HepG2 (cell line): ENCODE results near the gene ETFA. TPM values are rescaled to one million over a fixed set of nuclear protein-coding genes. Genes with fewer than 3 reads are reported as not detected.

Experiments used
- ADNP ChIP-seq: sonication (generic); formaldehyde crosslinking; IDR thresholded peaks from 2 replicates; pipeline ENCODE4 v1.4.0; 2020; ENCODE audit warnings: missing genetic modification reagents
- CREB1 ChIP-seq, 2 experiments: fragments of 450-650 bp in 1 of 2; IDR thresholded peaks; 2 replicates each; pipeline ENCODE4 v1.6.1; 2016 to 2017; ENCODE audit warnings: control low read depth in 1 of 2, mild to moderate bottlenecking in 1 of 2, missing compliant biosample characterization in 1 of 2, missing genetic modification characterization in 1 of 2
- FOXC1 ChIP-seq: sonication (generic); formaldehyde crosslinking; IDR thresholded peaks from 2 replicates; pipeline ENCODE4 v1.8.0; 2022; ENCODE audit warnings: mild to moderate bottlenecking, missing genetic modification reagents, borderline replicate concordance
- MAFG ChIP-seq: sonication (generic); formaldehyde crosslinking; IDR thresholded peaks from 2 replicates; pipeline ENCODE4 v1.5.1; 2020; ENCODE audit warnings: mild to moderate bottlenecking, missing genetic modification reagents
- MYNN ChIP-seq: sonication (generic); formaldehyde crosslinking; IDR thresholded peaks from 2 replicates; pipeline ENCODE4 v1.4.0; 2020; ENCODE audit warnings: mild to moderate bottlenecking, low read depth, missing genetic modification reagents
- NFAT5 ChIP-seq: sonication (generic); formaldehyde crosslinking; IDR thresholded peaks from 2 replicates; pipeline ENCODE4 v1.4.0; 2020; ENCODE audit warnings: missing genetic modification reagents
- RXRA ChIP-seq: sonication (generic); formaldehyde crosslinking; IDR thresholded peaks from 2 replicates; pipeline ENCODE4 v1.5.1; 2020; ENCODE audit warnings: missing genetic modification reagents
- ZBTB7B ChIP-seq: sonication (generic); formaldehyde crosslinking; IDR thresholded peaks from 2 replicates; pipeline ENCODE4 v1.4.0; 2020; ENCODE audit warnings: missing genetic modification reagents
- ZNF121 ChIP-seq: sonication (generic); formaldehyde crosslinking; IDR thresholded peaks from 2 replicates; pipeline ENCODE4 v1.5.0; 2020; ENCODE audit warnings: mild to moderate bottlenecking, missing genetic modification reagents
- ZNF142 ChIP-seq: sonication (generic); formaldehyde crosslinking; IDR thresholded peaks from 2 replicates; pipeline ENCODE4 v1.4.0; 2020; ENCODE audit warnings: missing genetic modification reagents
- ZNF326 ChIP-seq: sonication (generic); formaldehyde crosslinking; IDR thresholded peaks from 2 replicates; pipeline ENCODE4 v1.4.0; 2020; ENCODE audit warnings: missing genetic modification reagents, borderline replicate concordance
- ZNF496 ChIP-seq: sonication (generic); formaldehyde crosslinking; IDR thresholded peaks from 2 replicates; pipeline ENCODE4 v1.8.1; 2023; ENCODE audit warnings: mild to moderate bottlenecking, moderate library complexity, missing genetic modification reagents; ENCODE audit not compliant: insufficient replicate concordance
- ZNF710 ChIP-seq: sonication (generic); formaldehyde crosslinking; IDR thresholded peaks from 2 replicates; pipeline ENCODE4 v1.5.0; 2020; ENCODE audit warnings: mild to moderate bottlenecking, missing genetic modification reagents, borderline replicate concordance
- ZNF768 ChIP-seq: sonication (generic); formaldehyde crosslinking; IDR thresholded peaks from 2 replicates; pipeline ENCODE4 v1.4.0; 2020; ENCODE audit warnings: missing genetic modification reagents
- ZNF839 ChIP-seq: sonication (generic); formaldehyde crosslinking; IDR thresholded peaks from 2 replicates; pipeline ENCODE4 v1.4.0; 2020; ENCODE audit warnings: missing genetic modification reagents, mild to moderate bottlenecking, borderline replicate concordance
- polyA plus RNA-seq, 8 experiments: library from polyadenylated mRNA; depleted of rRNA in 3 of 8; stranded (reverse) in 7 of 8; unstranded in 1 of 8; fragments of >200 nt; fragmentation: Illumina TruSeq in 4 of 8; extraction: Trizol in 4 of 8; gene quantifications; 2 replicates each; pipeline versions ENCODE4 v1.2.1 to v1.2.3, GENCODE V29; 2011 to 2016; ENCODE audit warnings: low read depth in 4 of 8, missing spikeins in 1 of 8, mixed read lengths in 1 of 8; ENCODE audit not compliant: insufficient read depth in 1 of 8
- total RNA-seq, 5 experiments: library from RNA; depleted of rRNA; stranded (reverse); fragments of >200 nt; fragmentation: Illumina TruSeq; extraction: Trizol; gene quantifications; 2 replicates each; pipeline ENCODE4 v1.2.3, GENCODE V29; 2016; ENCODE audit warnings: low read depth in 1 of 5

ETFA gene
- total and polyA plus RNA-seq, 2 of the 13 experiments (the other 11 are each of a cell fraction or from before 2014, with no cell fraction given), result 291 to 396 TPM

- no peak for TF ChIP-seq ZNF839 (CRISPR knock-in tag)
- TF ChIP-seq CREB1 (IDR thresholded peaks at IDR 0.05), result peak; percentile 96
- peak; percentile 92 for TF ChIP-seq CREB1 (CRISPR knock-in tag; IDR thresholded peaks at IDR 0.05)
- TF ChIP-seq ZNF121 (CRISPR knock-in tag), result peak; percentile 70; the same call in 1 of the 2 replicates
- TF ChIP-seq ZNF326 (CRISPR knock-in tag), result no peak
- TF ChIP-seq MYNN (CRISPR knock-in tag), result no peak
- no peak for TF ChIP-seq MAFG
- TF ChIP-seq ZNF142 (CRISPR knock-in tag), result peak; percentile 65
- TF ChIP-seq ADNP (CRISPR knock-in tag), result no peak
- no peak for TF ChIP-seq ZNF768
- no peak for TF ChIP-seq FOXC1
- no peak for TF ChIP-seq NFAT5
- TF ChIP-seq RXRA (CRISPR knock-in tag), result no peak; the same call in 1 of the 2 replicates
- TF ChIP-seq ZNF496 (CRISPR knock-in tag), result no peak
- TF ChIP-seq ZNF710, result peak; percentile 19; the same call in 1 of the 2 replicates
- peak; percentile 30; the same call in 1 of the 2 replicates for TF ChIP-seq ZBTB7B (CRISPR knock-in tag)
Measured at GRCh38 chr15:76336254-76337058, 25.2 kb upstream of the ETFA start, which contains the start of gene ISL2 (continued).
